GM10847 (cell line): ENCODE data around the gene TTLL4.

Experiments used
- POLR2A ChIP-seq: IDR thresholded peaks from 2 replicates; pipeline ENCODE4 v1.6.1; 2011; ENCODE audit not compliant: insufficient read length; ENCODE audit errors: extremely low read depth

The TTLL4 gene

GRCh38 chr2:218710334-218710686, 325 bp upstream of the TTLL4 start:
- TF ChIP-seq POLR2A = no peak

- no peak for TF ChIP-seq POLR2A
Observed at GRCh38 chr2:218711550-218711929, 905 bp downstream of the TTLL4 start.

- TF ChIP-seq POLR2A = no peak
Observed at GRCh38 chr2:218713922-218714321, 3.3 kb downstream of the TTLL4 start.

- TF ChIP-seq POLR2A = no peak
Observed at GRCh38 chr2:218716070-218716469, 5.4 kb downstream of the TTLL4 start.

- no peak for TF ChIP-seq POLR2A
Observed at GRCh38 chr2:218717262-218717661, 6.6 kb downstream of the TTLL4 start.

- TF ChIP-seq POLR2A = no peak
Observed at GRCh38 chr2:218718058-218718457, 7.4 kb downstream of the TTLL4 start.

GRCh38 chr2:218719457-218719856, 8.8 kb downstream of the TTLL4 start:
- TF ChIP-seq POLR2A = no peak

- TF ChIP-seq POLR2A = no peak
Observed at GRCh38 chr2:218720048-218721041, 9.7 kb downstream of the TTLL4 start.

- TF ChIP-seq POLR2A = no peak
Observed at GRCh38 chr2:218721488-218721887, 10.9 kb downstream of the TTLL4 start.

GRCh38 chr2:218721934-218722333, 11.3 kb downstream of the TTLL4 start:
- no peak for TF ChIP-seq POLR2A

- no peak for TF ChIP-seq POLR2A
Observed at GRCh38 chr2:218722419-218722818, 11.8 kb downstream of the TTLL4 start.

GRCh38 chr2:218722876-218723785, 12.5 kb downstream of the TTLL4 start:
- no peak for TF ChIP-seq POLR2A

GRCh38 chr2:218726004-218726574, 15.5 kb downstream of the TTLL4 start:
- TF ChIP-seq POLR2A = no peak

GRCh38 chr2:218727502-218728165, 17.0 kb downstream of the TTLL4 start:
- no peak for TF ChIP-seq POLR2A

- no peak for TF ChIP-seq POLR2A
Observed at GRCh38 chr2:218729640-218730039, 19.0 kb downstream of the TTLL4 start.
